ENCODE results near the gene KRTAP4-6. TPM values are rescaled to one million over a fixed set of nuclear protein-coding genes. Genes with fewer than 3 reads are reported as not detected.
"Not testable (repeated sequence)": the region's sequence is repeated elsewhere in the genome, so short reads cannot be mapped to it uniquely, and the experiment has no call there.

Gene KRTAP4-6
- total RNA-seq (2014; rRNA removed; shearing (Covaris generic); ENCODE audit: low replicate concordance) = not detected in 2 replicates

GRCh38 chr17:41140360-41141131 is at the start of gene KRTAP4-6:
Gene KRTAP4-6, minus strand, starts transcription at chr17:41140544. Its CDS starts 57 bp downstream, at chr17:41140487.
- DNase-seq (ENCODE audit: low read depth) = peak; percentile 75
- in situ Hi-C loops (cut with HindIII; ENCODE audit: low pct_unique_long_range_greater_than_20kb, low sequenced_read_pairs) = no loop called here

- in situ Hi-C loops (cut with HindIII; ENCODE audit: low pct_unique_long_range_greater_than_20kb, low sequenced_read_pairs); DNase-seq (ENCODE audit: low read depth): not testable (repeated sequence)
Observed at GRCh38 chr17:41189837-41190318, 49.5 kb upstream of the KRTAP4-6 start, which contains the start of gene KRTAP9-1. Gene KRTAP9-1, plus strand, starts transcription at chr17:41189887. Its CDS starts 0 bp downstream, at chr17:41189887.

- in situ Hi-C loops (cut with HindIII; ENCODE audit: low pct_unique_long_range_greater_than_20kb, low sequenced_read_pairs) = no loop called here
- no peak for DNase-seq (ENCODE audit: low read depth)
Observed at GRCh38 chr17:41186872-41187271, 46.5 kb upstream of the KRTAP4-6 start.

GRCh38 chr17:41185001-41185400 is 44.7 kb upstream of the KRTAP4-6 start:
- in situ Hi-C loops (cut with HindIII; ENCODE audit: low pct_unique_long_range_greater_than_20kb, low sequenced_read_pairs) = no loop called here
- peak; percentile 5 for DNase-seq (ENCODE audit: low read depth)

- in situ Hi-C loops (cut with HindIII; ENCODE audit: low pct_unique_long_range_greater_than_20kb, low sequenced_read_pairs) = no loop called here
- DNase-seq (ENCODE audit: low read depth) = no peak
Observed at GRCh38 chr17:41184480-41184961, 44.2 kb upstream of the KRTAP4-6 start, which contains the start of gene KRTAP4-1. Gene KRTAP4-1, minus strand, starts transcription at chr17:41184911. Its CDS starts 57 bp downstream, at chr17:41184854.

- in situ Hi-C loops (cut with HindIII; ENCODE audit: low pct_unique_long_range_greater_than_20kb, low sequenced_read_pairs) = no loop called here
- DNase-seq (ENCODE audit: low read depth) = no peak
Observed at GRCh38 chr17:41178843-41179616, 38.7 kb upstream of the KRTAP4-6 start.

GRCh38 chr17:41178341-41178740 is 38.0 kb upstream of the KRTAP4-6 start:
- in situ Hi-C loops (cut with HindIII; ENCODE audit: low pct_unique_long_range_greater_than_20kb, low sequenced_read_pairs) = no loop called here
- DNase-seq (ENCODE audit: low read depth) = peak; percentile 26

- in situ Hi-C loops (cut with HindIII; ENCODE audit: low pct_unique_long_range_greater_than_20kb, low sequenced_read_pairs) = no loop called here
- no peak for DNase-seq (ENCODE audit: low read depth)
Observed at GRCh38 chr17:41177727-41178271, 37.5 kb upstream of the KRTAP4-6 start, which contains the start of gene KRTAP4-2. Gene KRTAP4-2, minus strand, starts transcription at chr17:41178221. Its CDS starts 57 bp downstream, at chr17:41178164.

- in situ Hi-C loops (cut with HindIII; ENCODE audit: low pct_unique_long_range_greater_than_20kb, low sequenced_read_pairs) = no loop called here
Observed at GRCh38 chr17:41176744-41177387, 36.5 kb upstream of the KRTAP4-6 start.

GRCh38 chr17:41171886-41172285 is 31.5 kb upstream of the KRTAP4-6 start:
- DNase-seq (ENCODE audit: low read depth) = no peak
- in situ Hi-C loops (cut with HindIII; ENCODE audit: low pct_unique_long_range_greater_than_20kb, low sequenced_read_pairs) = no loop called here

More at GRCh38 chr17:41176744-41177387, 36.5 kb upstream of the KRTAP4-6 start:
- DNase-seq (ENCODE audit: low read depth) = no peak

GRCh38 chr17:41168121-41168520 is 27.8 kb upstream of the KRTAP4-6 start, which contains the start of gene KRTAP4-3:
Gene KRTAP4-3, minus strand, starts transcription at chr17:41168221. Its CDS starts 49 bp downstream, at chr17:41168172.
- DNase-seq (ENCODE audit: low read depth) = no peak
- in situ Hi-C loops (cut with HindIII; ENCODE audit: low pct_unique_long_range_greater_than_20kb, low sequenced_read_pairs) = no loop called here

- in situ Hi-C loops (cut with HindIII; ENCODE audit: low pct_unique_long_range_greater_than_20kb, low sequenced_read_pairs) = no loop called here
- DNase-seq (ENCODE audit: low read depth) = no peak
Observed at GRCh38 chr17:41167561-41167960, 27.2 kb upstream of the KRTAP4-6 start.

GRCh38 chr17:41163828-41164227 is 23.5 kb upstream of the KRTAP4-6 start:
- DNase-seq (ENCODE audit: low read depth) = no peak
- in situ Hi-C loops (cut with HindIII; ENCODE audit: low pct_unique_long_range_greater_than_20kb, low sequenced_read_pairs) = no loop called here

- no peak for DNase-seq (ENCODE audit: low read depth)
- in situ Hi-C loops (cut with HindIII; ENCODE audit: low pct_unique_long_range_greater_than_20kb, low sequenced_read_pairs) = no loop called here
Observed at GRCh38 chr17:41160648-41161047, 20.3 kb upstream of the KRTAP4-6 start, which contains the start of gene KRTAP4-4. Gene KRTAP4-4, minus strand, starts transcription at chr17:41160748. Its CDS starts 57 bp downstream, at chr17:41160691.

GRCh38 chr17:41160190-41160589 is 19.8 kb upstream of the KRTAP4-6 start:
- DNase-seq (ENCODE audit: low read depth); in situ Hi-C loops (cut with HindIII; ENCODE audit: low pct_unique_long_range_greater_than_20kb, low sequenced_read_pairs): not testable (repeated sequence)

GRCh38 chr17:41153856-41154255 is 13.5 kb upstream of the KRTAP4-6 start:
- in situ Hi-C loops (cut with HindIII; ENCODE audit: low pct_unique_long_range_greater_than_20kb, low sequenced_read_pairs) = no loop called here
- DNase-seq (ENCODE audit: low read depth) = no peak

- in situ Hi-C loops (cut with HindIII; ENCODE audit: low pct_unique_long_range_greater_than_20kb, low sequenced_read_pairs) = no loop called here
Observed at GRCh38 chr17:41151525-41151924, 11.2 kb upstream of the KRTAP4-6 start.

GRCh38 chr17:41150026-41150425 is 9.7 kb upstream of the KRTAP4-6 start:
- in situ Hi-C loops (cut with HindIII; ENCODE audit: low pct_unique_long_range_greater_than_20kb, low sequenced_read_pairs) = no loop called here
- DNase-seq (ENCODE audit: low read depth) = no peak

More at GRCh38 chr17:41151525-41151924, 11.2 kb upstream of the KRTAP4-6 start:
- DNase-seq (ENCODE audit: low read depth) = no peak
